Mammary epithelial cell (primary cell): ENCODE measurements around the gene ORC6.

Source experiments
- EZH2 ChIP-seq: IDR thresholded peaks from 2 replicates; pipeline ENCODE4 v1.6.1; 2012; ENCODE audit warnings: low read length, inconsistent platforms, borderline replicate concordance
- TF ChIP-seq, protein P1 (sequence below), 2 donors: IDR thresholded peaks in 1 of 2; conservative IDR thresholded peaks in 1 of 2; 2 replicates each; pipeline ENCODE4 v1.5.1; 2011 to 2012; ENCODE audit warnings: inconsistent platforms in 2 of 2, low read length in 2 of 2, mild to moderate bottlenecking in 2 of 2, control low read depth in 1 of 2, low read depth in 1 of 2; ENCODE audit not compliant: insufficient read depth in 1 of 2; ENCODE audit errors: extremely low read depth in 1 of 2

DNA sequence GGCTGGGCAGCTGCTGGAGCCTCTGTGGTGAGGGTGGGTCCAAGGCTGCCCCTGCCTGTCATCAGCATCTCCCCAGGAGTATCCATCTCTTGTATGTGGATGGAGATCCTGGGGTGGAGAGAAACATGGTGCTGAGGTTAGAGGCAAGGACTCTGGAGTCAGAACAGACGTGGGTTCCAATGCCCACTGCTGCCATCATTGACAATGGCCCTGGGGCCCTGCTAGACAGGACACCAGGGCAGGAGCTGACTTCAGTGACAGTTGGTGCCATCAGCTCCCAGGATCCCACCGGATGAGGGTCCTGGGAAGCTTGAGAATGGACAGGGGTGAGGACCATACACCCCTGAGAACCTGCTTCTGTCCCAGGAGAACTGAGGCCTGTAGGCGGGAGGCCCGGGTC, 43.1 kb downstream of the ORC6 start:
- TF ChIP-seq, protein P1, sequence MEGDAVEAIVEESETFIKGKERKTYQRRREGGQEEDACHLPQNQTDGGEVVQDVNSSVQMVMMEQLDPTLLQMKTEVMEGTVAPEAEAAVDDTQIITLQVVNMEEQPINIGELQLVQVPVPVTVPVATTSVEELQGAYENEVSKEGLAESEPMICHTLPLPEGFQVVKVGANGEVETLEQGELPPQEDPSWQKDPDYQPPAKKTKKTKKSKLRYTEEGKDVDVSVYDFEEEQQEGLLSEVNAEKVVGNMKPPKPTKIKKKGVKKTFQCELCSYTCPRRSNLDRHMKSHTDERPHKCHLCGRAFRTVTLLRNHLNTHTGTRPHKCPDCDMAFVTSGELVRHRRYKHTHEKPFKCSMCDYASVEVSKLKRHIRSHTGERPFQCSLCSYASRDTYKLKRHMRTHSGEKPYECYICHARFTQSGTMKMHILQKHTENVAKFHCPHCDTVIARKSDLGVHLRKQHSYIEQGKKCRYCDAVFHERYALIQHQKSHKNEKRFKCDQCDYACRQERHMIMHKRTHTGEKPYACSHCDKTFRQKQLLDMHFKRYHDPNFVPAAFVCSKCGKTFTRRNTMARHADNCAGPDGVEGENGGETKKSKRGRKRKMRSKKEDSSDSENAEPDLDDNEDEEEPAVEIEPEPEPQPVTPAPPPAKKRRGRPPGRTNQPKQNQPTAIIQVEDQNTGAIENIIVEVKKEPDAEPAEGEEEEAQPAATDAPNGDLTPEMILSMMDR (conservative IDR thresholded peaks at IDR 0.05 in 1 of 2, IDR thresholded peaks at IDR 0.05 in 1 of 2; ENCODE audit: extremely low read depth in 1 of 2, insufficient read depth in 1 of 2, low read depth in 1 of 2, low read length in 2 of 2), result no peak
- TF ChIP-seq EZH2, result no peak
